Muscle of back (tissue), 11 donors: ENCODE measurements around the gene TSPAN18. TPM values are rescaled to one million over a fixed set of nuclear protein-coding genes. Genes with fewer than 3 reads are reported as not detected.
"Not testable (repeated sequence)": the region's sequence is repeated elsewhere in the genome, so short reads cannot be mapped to it uniquely, and the experiment has no call there.

ENCODE experiments used
- DNase-seq, 3 donors: peaks; one replicate each; pipeline versions ENCODE4 v3.0.0 to v3.0.0-alpha.2; 2013
- polyA plus RNA-seq, 10 donors: library from polyadenylated mRNA; unstranded; fragments of 120-200 nt; gene quantifications; one replicate each; pipeline ENCODE4 v1.2.1, GENCODE V29; 2013; ENCODE audit not compliant: insufficient read length in 10 of 10

The TSPAN18 gene
- polyA plus RNA-seq, 10 donors = 33.7 to 58.7 (median 46.0) TPM

GRCh38 chr11:44862558-44863101 lies 135.9 kb downstream of the TSPAN18 start:
- DNase-seq = no peak

- no peak for DNase-seq
Measured at GRCh38 chr11:44863231-44863630, 136.5 kb downstream of the TSPAN18 start.

GRCh38 chr11:44865866-44866272 lies 139.1 kb downstream of the TSPAN18 start:
- no peak for DNase-seq

GRCh38 chr11:44866286-44866685 lies 139.5 kb downstream of the TSPAN18 start:
- no peak for DNase-seq

GRCh38 chr11:44868021-44868420 lies 141.3 kb downstream of the TSPAN18 start:
- DNase-seq = no peak

GRCh38 chr11:44868455-44869421 lies 142.0 kb downstream of the TSPAN18 start:
- DNase-seq = no peak

- DNase-seq = peak in 1 of 3 donors; percentile 46
Measured at GRCh38 chr11:44870181-44870580, 143.4 kb downstream of the TSPAN18 start.

- no peak for DNase-seq
Measured at GRCh38 chr11:44870615-44871176, 143.9 kb downstream of the TSPAN18 start.

GRCh38 chr11:44871682-44872081 lies 144.9 kb downstream of the TSPAN18 start:
- not testable (repeated sequence) for DNase-seq

- DNase-seq = no peak
Measured at GRCh38 chr11:44872556-44872955, 145.8 kb downstream of the TSPAN18 start.

- no peak for DNase-seq
Measured at GRCh38 chr11:44873537-44873936, 146.8 kb downstream of the TSPAN18 start.

GRCh38 chr11:44874284-44874683 lies 147.5 kb downstream of the TSPAN18 start:
- DNase-seq = no peak

- DNase-seq = no peak
Measured at GRCh38 chr11:44875037-44875436, 148.3 kb downstream of the TSPAN18 start.

GRCh38 chr11:44876194-44876723 lies 149.5 kb downstream of the TSPAN18 start:
- DNase-seq = no peak

GRCh38 chr11:44876906-44877305 lies 150.1 kb downstream of the TSPAN18 start:
- peak in 1 of 3 donors; percentile 39 for DNase-seq

- peak in 1 of 3 donors; percentile 72 for DNase-seq
Measured at GRCh38 chr11:44877571-44878497, 151.1 kb downstream of the TSPAN18 start.

- no peak for DNase-seq
Measured at GRCh38 chr11:44878711-44879110, 151.9 kb downstream of the TSPAN18 start.

GRCh38 chr11:44879432-44879831 lies 152.7 kb downstream of the TSPAN18 start:
- no peak for DNase-seq

- DNase-seq = no peak
Measured at GRCh38 chr11:44880511-44880910, 153.7 kb downstream of the TSPAN18 start.

- DNase-seq = no peak
Measured at GRCh38 chr11:44880953-44881352, 154.2 kb downstream of the TSPAN18 start.

GRCh38 chr11:44883277-44883676 lies 156.5 kb downstream of the TSPAN18 start:
- DNase-seq = no peak
